ENCODE results near the gene AADACL3.
"Not testable (repeated sequence)": the region's sequence is repeated elsewhere in the genome, so short reads cannot be mapped to it uniquely, and the experiment has no call there.

Gene AADACL3

GRCh38 chr1:12703821-12704451, 12.0 kb upstream of the AADACL3 start:
- no peak for DNase-seq (ENCODE audit: insufficient read length)
- no peak for FAIRE-seq
- no peak for TF ChIP-seq TAF1 (IDR thresholded peaks at IDR 0.05; ENCODE audit: borderline replicate concordance, low read depth, low read length)
- TF ChIP-seq POLR2AphosphoS5 (IDR thresholded peaks at IDR 0.05; ENCODE audit: low read depth, low read length) = no peak
- no peak for TF ChIP-seq POLR2A (IDR thresholded peaks at IDR 0.05; ENCODE audit: low read depth, low read length)

DNA sequence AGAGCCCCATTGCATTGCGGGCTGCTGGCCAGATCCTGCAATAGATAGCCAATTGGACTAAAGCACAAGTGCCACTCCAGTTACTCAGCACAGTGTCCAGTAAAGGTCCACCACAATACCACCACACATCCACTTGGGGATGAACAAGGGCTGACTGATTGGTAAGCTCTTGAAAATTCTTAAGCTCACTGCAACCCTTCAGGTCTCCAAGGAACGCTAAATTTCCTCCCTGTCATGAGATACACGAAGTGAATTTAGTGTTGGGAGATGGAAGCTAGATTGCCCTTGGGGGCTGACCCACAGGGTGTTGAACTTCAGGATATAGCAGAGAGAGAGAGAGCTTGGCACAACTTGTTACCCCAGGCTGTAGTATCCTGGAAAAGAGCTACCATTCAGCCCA, 9.8 kb upstream of the AADACL3 start:
- FAIRE-seq (no peak), DNase-seq (ENCODE audit: insufficient read length) (no peak)
- TF ChIP-seq TAF1 (IDR thresholded peaks at IDR 0.05; ENCODE audit: borderline replicate concordance, low read depth, low read length) (no peak), POLR2AphosphoS5 (IDR thresholded peaks at IDR 0.05; ENCODE audit: low read depth, low read length) (no peak), POLR2A (IDR thresholded peaks at IDR 0.05; ENCODE audit: low read depth, low read length) (no peak)

- DNase-seq (ENCODE audit: insufficient read length) = no peak
- TF ChIP-seq POLR2AphosphoS5 (IDR thresholded peaks at IDR 0.05; ENCODE audit: low read depth, low read length) = no peak
- TF ChIP-seq TAF1 (IDR thresholded peaks at IDR 0.05; ENCODE audit: borderline replicate concordance, low read depth, low read length) = no peak
- no peak for FAIRE-seq
These were observed 7.4 kb upstream of the AADACL3 start for GRCh38 chr1:12708396-12709090.

- TF ChIP-seq POLR2A (IDR thresholded peaks at IDR 0.05; ENCODE audit: low read depth, low read length) (no peak), TAF1 (IDR thresholded peaks at IDR 0.05; ENCODE audit: borderline replicate concordance, low read depth, low read length) (no peak), POLR2AphosphoS5 (IDR thresholded peaks at IDR 0.05; ENCODE audit: low read depth, low read length) (no peak)
- no peak for FAIRE-seq
- no peak for DNase-seq (ENCODE audit: insufficient read length)
These were observed 6.8 kb upstream of the AADACL3 start for GRCh38 chr1:12709091-12709491.

GRCh38 chr1:12709696-12710095, 6.2 kb upstream of the AADACL3 start:
- DNase-seq (ENCODE audit: insufficient read length) (no peak), FAIRE-seq (no peak)
- no peak for TF ChIP-seq POLR2AphosphoS5 (IDR thresholded peaks at IDR 0.05; ENCODE audit: low read depth, low read length)
- no peak for TF ChIP-seq POLR2A (IDR thresholded peaks at IDR 0.05; ENCODE audit: low read depth, low read length)
- no peak for TF ChIP-seq TAF1 (IDR thresholded peaks at IDR 0.05; ENCODE audit: borderline replicate concordance, low read depth, low read length)

GRCh38 chr1:12711536-12711935, 4.4 kb upstream of the AADACL3 start:
- DNase-seq (ENCODE audit: insufficient read length) = no peak
- FAIRE-seq = no peak
- TF ChIP-seq POLR2A (IDR thresholded peaks at IDR 0.05; ENCODE audit: low read depth, low read length) (no peak), TAF1 (IDR thresholded peaks at IDR 0.05; ENCODE audit: borderline replicate concordance, low read depth, low read length) (no peak), POLR2AphosphoS5 (IDR thresholded peaks at IDR 0.05; ENCODE audit: low read depth, low read length) (no peak)

DNA sequence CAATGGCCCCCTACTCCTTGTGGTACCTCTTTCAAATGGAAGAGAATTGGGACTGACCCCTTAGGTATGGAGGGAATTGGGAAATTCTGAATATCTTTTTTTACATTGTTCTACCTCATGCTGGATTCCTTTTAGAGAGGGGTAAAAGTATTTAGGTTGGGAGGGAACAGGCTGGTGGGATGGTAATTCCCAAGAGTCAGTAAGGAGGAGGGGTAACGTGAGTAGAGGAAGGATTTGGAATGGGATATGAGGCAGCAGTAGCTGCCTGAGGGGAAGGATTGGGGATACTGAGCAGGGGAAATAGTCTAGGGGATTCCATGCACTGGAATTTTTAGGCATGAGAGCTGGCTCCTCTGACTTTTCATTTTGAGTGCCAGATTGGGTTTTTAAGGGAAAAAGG, 3.8 kb upstream of the AADACL3 start:
- DNase-seq (ENCODE audit: insufficient read length) = no peak
- FAIRE-seq = no peak
- TF ChIP-seq POLR2A (IDR thresholded peaks at IDR 0.05; ENCODE audit: low read depth, low read length) (no peak), POLR2AphosphoS5 (IDR thresholded peaks at IDR 0.05; ENCODE audit: low read depth, low read length) (no peak), TAF1 (IDR thresholded peaks at IDR 0.05; ENCODE audit: borderline replicate concordance, low read depth, low read length) (no peak)

DNA sequence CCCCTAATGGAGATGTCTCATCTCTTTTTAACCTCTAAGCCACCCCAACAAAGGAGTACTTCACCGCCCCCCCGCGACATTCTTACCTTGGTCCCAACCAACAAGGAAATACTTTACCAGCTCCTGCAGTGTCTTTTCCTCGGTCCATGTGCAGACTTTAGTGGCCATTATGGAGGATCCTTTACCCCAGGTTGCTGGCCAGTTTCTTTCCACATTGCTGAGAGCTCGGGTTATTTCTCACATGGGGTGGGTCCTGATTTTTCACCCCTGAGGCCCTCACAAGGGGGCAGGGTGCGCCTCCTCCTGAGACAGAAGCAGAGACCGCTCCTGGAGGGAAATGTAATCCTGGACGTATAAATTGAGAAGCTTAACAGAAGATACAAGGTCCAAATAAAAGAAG, 3.0 kb upstream of the AADACL3 start:
- TF ChIP-seq POLR2AphosphoS5 (IDR thresholded peaks at IDR 0.05; ENCODE audit: low read depth, low read length) (no peak), POLR2A (IDR thresholded peaks at IDR 0.05; ENCODE audit: low read depth, low read length) (no peak), TAF1 (IDR thresholded peaks at IDR 0.05; ENCODE audit: borderline replicate concordance, low read depth, low read length) (no peak)
- no peak for FAIRE-seq
- DNase-seq (ENCODE audit: insufficient read length) = no peak

DNA sequence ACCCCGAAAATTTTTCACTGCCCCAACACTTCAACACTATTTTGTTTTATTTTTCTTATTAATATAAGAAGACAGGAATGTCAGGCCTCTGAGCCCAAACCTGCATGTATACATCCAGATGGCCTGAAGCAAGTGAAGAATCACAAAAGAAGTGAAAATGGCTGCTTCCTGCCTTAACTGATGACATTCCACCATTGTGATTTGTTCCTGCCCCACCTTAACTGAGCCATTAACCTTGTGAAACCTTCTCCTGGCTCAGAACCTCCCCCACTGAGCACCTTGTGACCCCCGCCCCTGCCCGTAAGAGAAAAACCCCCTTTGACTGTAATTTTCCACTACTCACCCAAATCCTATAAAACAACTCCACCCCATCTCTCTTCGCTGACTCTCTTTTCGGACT, 2.3 kb upstream of the AADACL3 start:
- DNase-seq (ENCODE audit: insufficient read length); FAIRE-seq: not testable (repeated sequence)

- FAIRE-seq (no peak), DNase-seq (ENCODE audit: insufficient read length) (no peak)
- TF ChIP-seq POLR2AphosphoS5 (IDR thresholded peaks at IDR 0.05; ENCODE audit: low read depth, low read length) = no peak
- TF ChIP-seq POLR2A (IDR thresholded peaks at IDR 0.05; ENCODE audit: low read depth, low read length) = no peak
- TF ChIP-seq TAF1 (IDR thresholded peaks at IDR 0.05; ENCODE audit: borderline replicate concordance, low read depth, low read length) = no peak
These were observed 1.0 kb upstream of the AADACL3 start for GRCh38 chr1:12714710-12715475.

GRCh38 chr1:12717301-12717838, 1.5 kb downstream of the AADACL3 start:
- no peak for DNase-seq (ENCODE audit: insufficient read length)
- FAIRE-seq = no peak
- no peak for TF ChIP-seq POLR2AphosphoS5 (IDR thresholded peaks at IDR 0.05; ENCODE audit: low read depth, low read length)
- no peak for TF ChIP-seq POLR2A (IDR thresholded peaks at IDR 0.05; ENCODE audit: low read depth, low read length)
- TF ChIP-seq TAF1 (IDR thresholded peaks at IDR 0.05; ENCODE audit: borderline replicate concordance, low read depth, low read length) = no peak

GRCh38 chr1:12722626-12723025, 6.7 kb downstream of the AADACL3 start:
- FAIRE-seq (no peak), DNase-seq (ENCODE audit: insufficient read length) (no peak)
- TF ChIP-seq POLR2A (IDR thresholded peaks at IDR 0.05; ENCODE audit: low read depth, low read length) = no peak
- no peak for TF ChIP-seq TAF1 (IDR thresholded peaks at IDR 0.05; ENCODE audit: borderline replicate concordance, low read depth, low read length)
- TF ChIP-seq POLR2AphosphoS5 (IDR thresholded peaks at IDR 0.05; ENCODE audit: low read depth, low read length) = no peak
